ACHN (cell line): ENCODE results near the gene PIK3R5.

Source experiments
- DNase-seq: peaks from one replicate; pipeline ENCODE4 v3.0.0-alpha.2; 2015
- in situ Hi-C: cut with HindIII; loops from 2 replicates; pipeline ENCODE4 v1.10.0; 2017; ENCODE audit warnings: low sequenced_read_pairs, low pct_ligation_motif_present, low pct_unique_long_range_greater_than_20kb

The PIK3R5 gene

DNA sequence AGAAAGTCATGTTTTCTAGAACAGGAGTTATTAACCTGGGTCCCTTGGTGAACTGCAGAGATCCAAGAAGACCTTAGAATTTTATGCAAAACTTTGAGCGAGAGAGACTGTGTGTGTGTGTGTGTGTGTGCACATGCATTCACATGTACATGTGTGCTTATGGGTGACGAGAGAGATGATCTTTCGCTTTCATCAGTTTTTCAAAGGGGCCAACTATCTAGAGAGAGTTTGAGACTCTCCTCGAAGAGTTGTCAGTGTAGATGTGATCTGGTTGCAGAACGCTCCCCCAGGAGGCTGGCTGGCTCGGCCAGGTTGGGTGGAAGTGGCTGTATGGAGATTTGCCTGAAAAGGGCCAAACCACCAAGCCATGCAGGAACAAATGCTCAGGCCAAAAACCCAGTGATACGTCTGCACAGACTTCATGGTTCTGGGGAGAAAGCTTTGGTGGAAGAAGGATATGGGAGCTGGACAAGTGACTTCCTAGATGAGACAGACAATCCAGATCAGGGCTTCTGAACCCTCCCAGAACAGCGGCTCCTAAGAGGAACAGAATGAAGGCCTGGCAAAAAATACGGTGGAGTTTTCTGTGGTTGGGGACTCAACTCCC lies 6.1 kb downstream of the PIK3R5 start:
- no peak for DNase-seq
- in situ Hi-C loops, result no loop called here

GRCh38 chr17:8957721-8958120 lies 7.8 kb downstream of the PIK3R5 start:
- in situ Hi-C loops, result no loop called here
- DNase-seq, result no peak

GRCh38 chr17:8956465-8956902 lies 9.0 kb downstream of the PIK3R5 start:
- no peak for DNase-seq
- in situ Hi-C loops, result no loop called here

DNA sequence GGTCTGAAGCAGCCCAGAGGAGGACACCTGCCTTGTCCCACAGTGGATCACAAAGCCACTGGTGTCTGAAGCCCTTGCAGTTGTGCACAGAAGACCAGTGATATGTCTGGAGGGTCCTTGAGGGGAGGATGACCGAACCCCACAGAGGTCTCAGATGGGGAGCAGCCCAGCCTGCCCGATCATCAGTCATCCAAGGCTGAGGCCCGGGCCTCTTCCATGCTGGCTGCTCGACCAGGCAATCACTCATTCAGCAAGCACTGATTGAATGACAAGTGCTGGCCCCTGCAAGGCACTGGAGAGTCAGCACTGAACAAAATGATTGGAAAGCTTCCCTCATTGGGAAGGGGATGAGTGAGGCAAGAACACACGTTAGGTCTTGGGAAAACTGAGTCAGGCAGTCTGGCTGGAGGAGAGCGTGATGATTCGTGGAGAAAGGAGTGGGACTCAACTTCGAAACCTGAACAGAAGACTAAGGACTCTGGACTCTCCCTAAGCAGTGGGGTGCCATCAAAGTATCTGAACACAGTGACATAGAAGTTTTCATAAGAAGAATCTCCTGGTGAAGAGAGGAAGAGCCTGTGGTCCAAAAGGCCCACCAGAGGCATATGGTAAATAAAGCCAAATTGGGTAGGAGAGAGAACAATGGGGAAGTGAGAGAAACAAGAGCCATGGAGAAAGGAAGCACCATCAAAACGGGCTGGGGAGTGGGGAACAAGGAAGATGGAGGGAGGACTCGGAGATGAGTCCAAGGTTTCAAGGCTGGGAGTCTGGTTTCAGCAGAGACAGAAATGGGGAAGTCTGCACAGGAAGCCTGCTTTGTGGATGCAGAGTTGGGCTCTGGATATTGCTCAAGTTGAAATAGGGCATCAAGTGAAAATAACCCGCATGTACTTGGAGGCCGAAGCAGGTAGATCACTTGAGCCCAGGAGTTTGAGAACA lies 10.2 kb downstream of the PIK3R5 start:
- in situ Hi-C loops, result no loop called here
- no peak for DNase-seq

- no peak for DNase-seq
- in situ Hi-C loops, result no loop called here
These were observed 11.2 kb downstream of the PIK3R5 start for GRCh38 chr17:8954339-8954738.

DNA sequence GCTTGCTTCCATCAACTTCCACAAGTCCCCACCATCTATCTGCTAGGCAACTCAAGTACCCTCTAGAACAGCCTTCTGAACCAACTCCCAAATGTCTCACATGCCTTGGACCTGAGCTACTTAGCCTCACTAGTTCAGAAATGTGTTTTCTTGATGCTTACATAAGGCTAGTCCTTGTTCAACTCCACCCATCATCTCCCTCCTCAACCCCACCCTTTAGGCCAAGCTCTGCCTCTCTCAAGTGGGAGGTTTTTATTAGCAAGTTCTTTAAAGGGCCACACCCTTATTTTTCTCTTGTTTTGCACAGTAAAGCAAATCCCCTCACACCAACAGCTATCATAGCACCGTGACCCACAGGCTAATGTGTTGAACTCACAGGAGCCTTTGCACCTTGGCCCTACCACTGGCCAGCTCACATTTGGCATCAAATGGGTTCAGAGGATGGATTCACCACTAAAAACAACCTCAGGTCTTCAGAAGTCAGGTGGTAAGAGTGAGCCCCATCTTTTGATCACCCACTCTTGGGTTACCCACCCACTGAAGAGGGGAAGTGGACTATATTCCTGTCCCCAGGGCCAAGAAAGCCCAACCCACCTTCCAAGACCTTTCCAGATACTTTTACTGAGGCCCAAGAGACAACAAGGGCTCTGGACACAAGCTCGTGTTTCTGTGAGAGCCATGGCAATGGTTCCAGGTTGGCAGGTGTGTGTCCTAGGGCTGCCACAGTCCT lies 12.2 kb downstream of the PIK3R5 start:
- no peak for DNase-seq
- in situ Hi-C loops, result no loop called here

DNA sequence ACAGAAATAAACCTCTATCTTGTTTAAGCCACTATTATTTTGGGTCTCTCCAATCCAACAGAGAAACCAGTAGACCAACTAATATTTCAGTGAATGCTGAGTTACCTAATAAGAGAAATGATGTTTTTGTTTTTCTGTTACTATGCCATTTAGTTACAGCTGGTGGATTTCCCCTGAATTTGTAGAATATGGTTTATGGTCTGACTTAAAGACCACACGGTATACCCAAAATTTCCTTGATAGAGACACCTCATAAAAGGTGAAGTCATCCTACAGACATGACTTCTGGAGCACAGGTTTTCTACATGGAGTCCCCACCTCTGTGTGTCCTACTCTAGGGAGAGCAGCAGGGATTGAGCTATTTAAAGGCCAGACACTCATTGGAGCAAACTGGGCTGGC lies 13.3 kb downstream of the PIK3R5 start:
- DNase-seq, result no peak
- in situ Hi-C loops, result no loop called here

GRCh38 chr17:8951206-8951605 lies 14.3 kb downstream of the PIK3R5 start:
- DNase-seq, result no peak
- in situ Hi-C loops, result no loop called here

- in situ Hi-C loops, result no loop called here
- no peak for DNase-seq
These were observed 16.3 kb downstream of the PIK3R5 start for GRCh38 chr17:8949061-8949661.

DNA sequence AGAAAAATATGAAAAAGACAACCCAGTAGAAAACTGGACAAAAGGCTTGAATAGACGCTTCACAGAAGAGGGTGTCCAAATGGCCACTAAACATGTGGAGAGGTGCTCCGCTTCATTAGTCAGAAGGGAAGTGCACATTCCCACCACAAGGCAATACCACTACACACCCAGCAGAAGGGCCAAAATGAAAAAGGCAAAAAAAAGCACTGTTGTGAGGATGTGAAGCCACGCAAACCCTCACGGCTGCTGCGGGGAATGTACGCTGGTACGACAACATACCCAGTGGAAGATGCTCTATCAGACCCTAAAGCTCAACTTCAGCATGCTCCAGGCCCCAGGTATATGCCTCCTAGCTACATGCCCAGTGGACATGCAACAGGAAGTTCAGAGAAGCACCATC lies 17.0 kb downstream of the PIK3R5 start:
- no peak for DNase-seq
- in situ Hi-C loops, result no loop called here

- in situ Hi-C loops, result no loop called here
- DNase-seq, result no peak
These were observed 18.3 kb downstream of the PIK3R5 start for GRCh38 chr17:8947201-8947600.

GRCh38 chr17:8946476-8946875 lies 19.0 kb downstream of the PIK3R5 start:
- in situ Hi-C loops, result no loop called here
- DNase-seq, result no peak

DNA sequence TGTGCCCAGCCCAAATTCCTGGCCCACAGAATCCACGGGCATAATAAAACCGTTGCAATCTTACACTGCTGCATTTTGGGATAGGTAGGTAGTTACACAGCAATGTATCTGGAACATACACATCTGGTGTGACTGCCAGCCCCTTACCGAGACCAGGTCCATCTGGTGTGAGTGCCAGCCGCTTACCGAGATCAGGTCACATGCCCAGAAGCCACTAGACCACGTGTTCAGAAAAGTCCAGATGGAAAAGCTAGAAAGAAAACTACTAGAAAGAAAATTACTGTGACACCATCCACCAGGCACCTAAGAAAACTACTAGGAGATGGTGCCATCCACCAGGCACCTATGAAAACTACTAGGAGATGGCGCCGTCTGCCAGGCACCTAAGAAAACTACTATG lies 19.4 kb downstream of the PIK3R5 start:
- in situ Hi-C loops, result no loop called here
- no peak for DNase-seq

- no peak for DNase-seq
- in situ Hi-C loops, result no loop called here
These were observed 20.8 kb downstream of the PIK3R5 start for GRCh38 chr17:8944748-8945147.

- in situ Hi-C loops, result no loop called here
- no peak for DNase-seq
These were observed 21.4 kb downstream of the PIK3R5 start for GRCh38 chr17:8944083-8944482.

- in situ Hi-C loops, result no loop called here
- DNase-seq, result no peak
These were observed 23.4 kb downstream of the PIK3R5 start for GRCh38 chr17:8941980-8942622.

DNA sequence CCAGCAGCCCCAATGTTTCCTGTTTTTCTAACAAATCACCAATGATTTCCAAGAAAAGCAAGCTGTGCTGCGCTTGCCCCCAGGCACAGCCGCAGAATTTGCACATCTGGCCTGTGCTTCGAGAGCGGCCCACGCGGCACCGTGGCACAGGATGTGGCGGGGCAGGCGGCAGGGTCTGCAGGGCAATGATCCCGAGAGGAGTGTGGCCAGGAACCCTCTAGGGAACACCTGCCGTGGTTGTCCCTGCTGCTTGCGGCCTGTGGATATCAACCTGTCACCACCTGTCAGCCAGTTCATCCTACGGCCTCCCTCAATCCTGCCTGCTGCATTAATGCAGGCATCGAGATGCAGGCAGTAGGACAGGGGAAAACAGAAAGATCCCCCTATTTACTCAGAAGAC lies 24.0 kb downstream of the PIK3R5 start:
- no peak for DNase-seq
- in situ Hi-C loops, result no loop called here

DNA sequence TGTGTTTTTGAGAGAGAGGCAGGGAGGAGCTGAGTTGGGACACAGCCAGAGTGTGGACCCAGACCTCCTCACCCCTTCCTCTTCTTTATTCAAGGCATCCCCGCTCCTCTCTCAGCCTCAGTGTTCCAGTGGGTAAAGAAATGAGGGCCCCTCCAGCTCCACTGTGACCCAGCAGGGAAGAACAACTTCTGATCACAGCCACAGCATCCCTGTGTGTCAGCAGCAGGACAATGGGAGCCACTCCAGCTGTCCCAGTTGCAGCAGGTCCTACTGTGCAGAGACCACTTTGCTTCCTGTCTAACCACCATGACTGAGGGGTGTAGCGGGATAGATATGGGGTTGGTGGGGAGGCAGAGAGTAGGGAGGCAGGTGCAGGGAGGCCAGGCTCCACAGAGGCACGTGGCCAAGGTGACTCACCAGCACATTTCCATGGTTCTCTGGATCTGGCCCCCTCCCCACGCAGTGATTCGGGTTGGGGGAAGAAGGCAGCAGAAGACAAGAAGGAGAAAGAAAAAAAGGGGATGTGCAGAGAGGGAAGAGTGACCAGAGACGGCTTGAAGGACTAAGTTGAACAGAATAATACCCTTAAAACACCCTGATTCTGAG lies 24.5 kb downstream of the PIK3R5 start:
- in situ Hi-C loops, result no loop called here
- no peak for DNase-seq
